ENCODE measurements around the gene RFNG.

Gene RFNG

GRCh38 chr17:82084373-82085030 lies 32.9 kb upstream of the RFNG start:
- Histone ChIP-seq H3K4me2 (ENCODE audit: low read depth, low read length, poor library complexity, severe bottlenecking) (no peak overlapping the region), H3K9me3 (ENCODE audit: insufficient read depth, low read length) (no peaks in the 10 kb centered on the region), H3F3A (ENCODE audit: insufficient read depth) (no peaks in the 10 kb centered on the region), H3K4me3 (ENCODE audit: insufficient read depth, low read length, poor library complexity, severe bottlenecking) (no peak overlapping the region), H4K20me1 (ENCODE audit: low read depth, low read length) (no peaks in the 10 kb centered on the region), H3K9ac (ENCODE audit: low read length) (no peak overlapping the region), H2AFZ (ENCODE audit: low read depth, low read length, severe bottlenecking) (no peak overlapping the region), H3K27ac (ENCODE audit: low read depth, low read length) (no peak overlapping the region), H3K36me3 (ENCODE audit: low read length) (no peaks in the 10 kb centered on the region), H3K79me2 (ENCODE audit: insufficient read depth, low read length) (no peaks in the 10 kb centered on the region), H3K27me3 (ENCODE audit: low read length) (no peaks in the 10 kb centered on the region), H3K9me2 (replicated peaks; ENCODE audit: insufficient read depth, low read length) (no peaks in the 10 kb centered on the region)
- TF ChIP-seq CTCF (IDR thresholded peaks at IDR 0.05; ENCODE audit: insufficient read depth, low read length, poor library complexity, severe bottlenecking) (no peak), EZH2phosphoT487 (conservative IDR thresholded peaks at IDR 0.05; ENCODE audit: low read length) (no peak)

- no peak overlapping the region for H3K27ac ChIP-seq (ENCODE audit: low read depth, low read length)
- no peak overlapping the region for H3K4me2 ChIP-seq (ENCODE audit: low read depth, low read length, poor library complexity, severe bottlenecking)
- no peak for TF ChIP-seq EZH2phosphoT487 (conservative IDR thresholded peaks at IDR 0.05; ENCODE audit: low read length)
- TF ChIP-seq CTCF (IDR thresholded peaks at IDR 0.05; ENCODE audit: insufficient read depth, low read length, poor library complexity, severe bottlenecking) = no peak
- H3K27me3 ChIP-seq (ENCODE audit: low read length) = no peaks in the 10 kb centered on the region
- no peaks in the 10 kb centered on the region for H4K20me1 ChIP-seq (ENCODE audit: low read depth, low read length)
- H3K79me2 ChIP-seq (ENCODE audit: insufficient read depth, low read length) = no peaks in the 10 kb centered on the region
- no peaks in the 10 kb centered on the region for H3F3A ChIP-seq (ENCODE audit: insufficient read depth)
- no peaks in the 10 kb centered on the region for H3K9me3 ChIP-seq (ENCODE audit: insufficient read depth, low read length)
- no peak overlapping the region for H3K9ac ChIP-seq (ENCODE audit: low read length)
- H3K36me3 ChIP-seq (ENCODE audit: low read length) = no peaks in the 10 kb centered on the region
- no peaks in the 10 kb centered on the region for H3K9me2 ChIP-seq (replicated peaks; ENCODE audit: insufficient read depth, low read length)
- H3K4me3 ChIP-seq (ENCODE audit: insufficient read depth, low read length, poor library complexity, severe bottlenecking) = no peak overlapping the region
- H2AFZ ChIP-seq (ENCODE audit: low read depth, low read length, severe bottlenecking) = no peak overlapping the region
Observed at GRCh38 chr17:82083533-82084359, 32.1 kb upstream of the RFNG start.

- no peaks in the 10 kb centered on the region for H3K79me2 ChIP-seq (ENCODE audit: insufficient read depth, low read length)
- no peaks in the 10 kb centered on the region for H3K9me3 ChIP-seq (ENCODE audit: insufficient read depth, low read length)
- no peaks in the 10 kb centered on the region for H3F3A ChIP-seq (ENCODE audit: insufficient read depth)
- H3K9me2 ChIP-seq (replicated peaks; ENCODE audit: insufficient read depth, low read length) = no peaks in the 10 kb centered on the region
- no peaks in the 10 kb centered on the region for H4K20me1 ChIP-seq (ENCODE audit: low read depth, low read length)
- H3K27ac ChIP-seq (ENCODE audit: low read depth, low read length) = no peak overlapping the region
- H3K36me3 ChIP-seq (ENCODE audit: low read length) = no peaks in the 10 kb centered on the region
- H3K4me2 ChIP-seq (ENCODE audit: low read depth, low read length, poor library complexity, severe bottlenecking) = no peak overlapping the region
- H3K9ac ChIP-seq (ENCODE audit: low read length) = no peak overlapping the region
- H2AFZ ChIP-seq (ENCODE audit: low read depth, low read length, severe bottlenecking) = no peak overlapping the region
- no peaks in the 10 kb centered on the region for H3K27me3 ChIP-seq (ENCODE audit: low read length)
- TF ChIP-seq CTCF (IDR thresholded peaks at IDR 0.05; ENCODE audit: insufficient read depth, low read length, poor library complexity, severe bottlenecking) (no peak), EZH2phosphoT487 (conservative IDR thresholded peaks at IDR 0.05; ENCODE audit: low read length) (no peak)
- H3K4me3 ChIP-seq (ENCODE audit: insufficient read depth, low read length, poor library complexity, severe bottlenecking) = no peak overlapping the region
Observed at GRCh38 chr17:82083009-82083408, 31.4 kb upstream of the RFNG start.

Measured in SU-DHL-6 (cell line).